ENCODE results near the gene KIF16B. TPM values are rescaled to one million over a fixed set of nuclear protein-coding genes. Genes with fewer than 3 reads are reported as not detected.

KIF16B gene
- total and polyA plus RNA-seq, 2 of the 8 experiments (the other 6 are each of a cell fraction or from before 2014, with no cell fraction given) = 3.0 to 9.2 TPM

DNA sequence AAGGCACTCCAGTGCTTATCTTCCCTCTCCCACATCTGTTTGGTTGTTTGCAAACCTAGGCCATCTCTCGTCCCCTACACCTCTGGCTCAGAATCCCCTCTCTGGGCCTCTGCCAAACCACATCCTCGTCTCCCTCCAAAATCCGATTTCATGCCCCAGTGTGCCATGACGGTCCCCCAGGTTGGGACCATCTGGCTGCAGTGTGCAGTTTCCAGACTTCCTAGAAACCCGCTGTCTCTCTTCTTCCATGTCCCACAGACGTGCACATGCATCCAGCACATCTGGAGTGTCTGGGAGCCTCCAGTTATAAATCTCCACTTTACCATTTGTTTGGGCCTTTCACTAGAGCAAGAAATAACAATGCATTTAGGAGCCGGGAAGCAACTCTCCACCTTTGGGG, 316.2 kb downstream of the KIF16B start:
- Histone ChIP-seq H3K18ac (ENCODE audit: extremely low read depth, low read length) (no peak overlapping the region), H3K36me3 (ENCODE audit: control insufficient read depth in 2 of 4, insufficient read depth in 4 of 4, low read length in 3 of 4) (no peaks in the 10 kb centered on the region), H3K9me3 (ENCODE audit: insufficient read depth in 2 of 2, low read depth in 1 of 2, low read length in 1 of 2) (no peaks in the 10 kb centered on the region; a peak in 1 of 4 replicates), H3K14ac (ENCODE audit: insufficient read length) (no peak overlapping the region), H3K9ac (replicated peaks in 1 of 4; ENCODE audit: extremely low read depth in 1 of 4, low read depth in 3 of 4, low read length in 3 of 4) (no peak overlapping the region), H2BK12ac (ENCODE audit: low read depth, low read length) (no peak overlapping the region), H3K4me1 (replicated peaks in 1 of 4; ENCODE audit: control insufficient read depth in 3 of 4, insufficient read depth in 4 of 4, low read length in 3 of 4) (no peaks in the 10 kb centered on the region), H3K27ac (ENCODE audit: low read depth, low read length) (no peak overlapping the region), H3K79me1 (ENCODE audit: low read depth, low read length) (no peaks in the 10 kb centered on the region), H2BK5ac (ENCODE audit: low read depth, low read length) (no peak overlapping the region), H3K27me3 (replicated peaks in 1 of 4; ENCODE audit: control insufficient read depth in 3 of 4, extremely low read depth in 1 of 4, insufficient read depth in 3 of 4, low read length in 3 of 4) (no peaks in the 10 kb centered on the region), H3K23me2 (ENCODE audit: low read depth, low read length) (peaks cover 16% of the 10 kb centered on the region; the same call in 1 of the 2 replicates), H3K79me2 (ENCODE audit: control insufficient read depth in 1 of 2, insufficient read depth in 2 of 2, low read length in 2 of 2) (no peaks in the 10 kb centered on the region), H3K4me3 (ENCODE audit: extremely low read depth in 1 of 4, insufficient read depth in 2 of 4, low read depth in 3 of 4, low read length in 4 of 4) (no peak overlapping the region), H2BK20ac (ENCODE audit: low read length) (no peak overlapping the region), H3K56ac (replicated peaks; ENCODE audit: insufficient read length, low read depth, low read length) (no peak overlapping the region), H3K23ac (ENCODE audit: insufficient read length) (no peak overlapping the region), H3K4ac (replicated peaks; ENCODE audit: insufficient read length, low read depth, low read length) (no peak overlapping the region), H4K8ac (ENCODE audit: extremely low read depth, insufficient read depth, low read length) (no peak overlapping the region), H4K5ac (ENCODE audit: insufficient read length, low read depth, low read length) (no peak overlapping the region), H2AFZ (ENCODE audit: low read length) (no peak overlapping the region), H2BK15ac (ENCODE audit: low read length) (no peak overlapping the region), H2BK120ac (replicated peaks; ENCODE audit: low read depth, low read length) (no peak overlapping the region), H2AK5ac (ENCODE audit: low read depth, low read length) (no peak overlapping the region), H4K20me1 (replicated peaks in 1 of 2; ENCODE audit: control insufficient read depth in 1 of 2, insufficient read depth in 2 of 2, low read length in 2 of 2) (no peaks in the 10 kb centered on the region), H3K4me2 (ENCODE audit: insufficient read depth in 1 of 2, low read depth in 2 of 2, low read length in 2 of 2) (no peak overlapping the region), H4K91ac (replicated peaks; ENCODE audit: insufficient read length, low read length) (no peak overlapping the region)
- FAIRE-seq (no peak), DNase-seq (ENCODE audit: low read depth in 1 of 2, low spot score in 2 of 2) (no peak)
- CTCF ChIA-PET (ENCODE audit: partially characterized antibody) = no interaction called here
- 94% methylated on average over 6 of the region's 7 CpGs; no CpG with 5 or more reads in 1 of the 2 experiments for WGBS, 2 experiments (ENCODE audit: extremely low coverage in 1 of 2, insufficient coverage in 1 of 2, insufficient read length in 1 of 2, insufficient replicate concordance in 2 of 2, low coverage in 1 of 2, low lambda C conversion rate in 2 of 2, missing lambda C conversion rate in 1 of 2)
- no peak for TF ChIP-seq CHD1 (IDR thresholded peaks at IDR 0.05; ENCODE audit: low read depth, low read length)
- no peak for TF ChIP-seq SAP30 (IDR thresholded peaks at IDR 0.05; ENCODE audit: insufficient read depth, insufficient replicate concordance, low read length)
- TF ChIP-seq NANOG (IDR thresholded peaks at IDR 0.05; ENCODE audit: insufficient read depth, low read depth, low read length, poor library complexity, severe bottlenecking) = no peak
- TF ChIP-seq TBP (IDR thresholded peaks at IDR 0.05; ENCODE audit: low read depth, low read length) = no peak
- TF ChIP-seq SP1 (IDR thresholded peaks at IDR 0.05; ENCODE audit: low read depth, low read length) = no peak
- no peak for TF ChIP-seq NRF1 (IDR thresholded peaks at IDR 0.05; ENCODE audit: low read depth, low read length)
- POLR2A ChIA-PET (ENCODE audit: partially characterized antibody) = no interaction called here

Measured in H1 (cell line).